NCI-H1105 (cell line): ENCODE results near the gene OLFM1.
"Not testable (repeated sequence)": the region's sequence is repeated elsewhere in the genome, so short reads cannot be mapped to it uniquely, and the experiment has no call there.

Source experiments
- DNase-seq: peaks from one replicate; lab custom pipeline; 2025; lab: John Stamatoyannopoulos, UW

OLFM1 gene

GRCh38 chr9:135107581-135108235 is 20.2 kb downstream of the OLFM1 start:
- DNase-seq: no peak

GRCh38 chr9:135108831-135109510 is 21.5 kb downstream of the OLFM1 start:
- no peak for DNase-seq

GRCh38 chr9:135109650-135110049 is 22.2 kb downstream of the OLFM1 start:
- no peak for DNase-seq

GRCh38 chr9:135110416-135110815 is 22.9 kb downstream of the OLFM1 start:
- DNase-seq: no peak

GRCh38 chr9:135111600-135111999 is 24.1 kb downstream of the OLFM1 start:
- DNase-seq: not testable (repeated sequence)

- no peak for DNase-seq
These were observed 28.9 kb downstream of the OLFM1 start for GRCh38 chr9:135116371-135116770.

GRCh38 chr9:135116881-135117280 is 29.4 kb downstream of the OLFM1 start:
- no peak for DNase-seq

- no peak for DNase-seq
These were observed 29.8 kb downstream of the OLFM1 start for GRCh38 chr9:135117281-135117680.

GRCh38 chr9:135119496-135120064 is 32.1 kb downstream of the OLFM1 start:
- DNase-seq: no peak

GRCh38 chr9:135120249-135120648 is 32.8 kb downstream of the OLFM1 start:
- no peak for DNase-seq

- DNase-seq: no peak
These were observed 34.8 kb downstream of the OLFM1 start for GRCh38 chr9:135122316-135122715.

GRCh38 chr9:135123126-135123772 is 35.8 kb downstream of the OLFM1 start:
- no peak for DNase-seq

GRCh38 chr9:135123773-135124134 is 36.3 kb downstream of the OLFM1 start:
- no peak for DNase-seq

- DNase-seq: no peak
These were observed 39.2 kb downstream of the OLFM1 start for GRCh38 chr9:135126451-135127187.

- no peak for DNase-seq
These were observed 40.5 kb downstream of the OLFM1 start for GRCh38 chr9:135127718-135128670.

- DNase-seq: no peak
These were observed 41.7 kb downstream of the OLFM1 start for GRCh38 chr9:135129137-135129695.

GRCh38 chr9:135130207-135130976 is 42.9 kb downstream of the OLFM1 start:
- DNase-seq: no peak

GRCh38 chr9:135131488-135131887 is 44.0 kb downstream of the OLFM1 start:
- DNase-seq: no peak

GRCh38 chr9:135132008-135132407 is 44.5 kb downstream of the OLFM1 start:
- DNase-seq: no peak
